ENCODE data around the gene RANBP10. TPM values are rescaled to one million over a fixed set of nuclear protein-coding genes. Genes with fewer than 3 reads are reported as not detected.
"Not testable (repeated sequence)": the region's sequence is repeated elsewhere in the genome, so short reads cannot be mapped to it uniquely, and the experiment has no call there.

The RANBP10 gene
- total RNA-seq, 1 donor from 2014 or later: 5.7 TPM

DNA sequence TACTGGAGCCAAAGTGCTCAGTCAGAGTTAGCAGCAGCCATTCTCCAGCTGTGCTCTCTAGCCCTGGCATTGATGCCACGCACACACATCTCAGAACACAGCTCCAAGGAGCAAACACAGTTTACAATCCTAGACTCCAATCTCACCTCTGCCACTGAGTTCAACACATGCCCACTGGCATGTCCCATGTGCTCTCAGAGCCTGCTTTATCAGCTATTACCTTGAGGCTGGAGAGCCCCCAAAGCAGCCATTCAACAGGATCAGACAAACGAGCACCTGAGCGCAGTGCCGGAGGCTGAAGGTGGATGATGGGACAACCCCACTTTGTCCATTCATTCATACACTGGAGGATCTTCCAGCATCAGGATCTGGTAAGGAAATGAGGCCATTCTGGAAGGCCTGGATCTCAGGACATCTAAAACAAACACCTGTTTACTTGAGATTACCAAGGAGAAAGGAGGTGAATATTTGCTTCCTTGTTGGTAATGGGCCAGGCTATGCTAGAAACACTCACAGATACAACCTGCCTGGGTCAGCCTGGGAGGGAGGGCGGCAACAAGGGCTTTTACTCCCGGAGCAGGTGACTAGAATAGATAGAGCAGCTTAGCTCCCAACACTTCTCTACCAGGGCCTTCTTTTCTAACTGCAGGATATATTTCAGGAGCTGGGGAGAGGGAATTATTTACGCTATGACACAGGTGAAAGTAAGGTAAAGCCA, 25.4 kb downstream of the RANBP10 start:
- no peak for DNase-seq (ENCODE audit: low read depth, low spot score)

DNA sequence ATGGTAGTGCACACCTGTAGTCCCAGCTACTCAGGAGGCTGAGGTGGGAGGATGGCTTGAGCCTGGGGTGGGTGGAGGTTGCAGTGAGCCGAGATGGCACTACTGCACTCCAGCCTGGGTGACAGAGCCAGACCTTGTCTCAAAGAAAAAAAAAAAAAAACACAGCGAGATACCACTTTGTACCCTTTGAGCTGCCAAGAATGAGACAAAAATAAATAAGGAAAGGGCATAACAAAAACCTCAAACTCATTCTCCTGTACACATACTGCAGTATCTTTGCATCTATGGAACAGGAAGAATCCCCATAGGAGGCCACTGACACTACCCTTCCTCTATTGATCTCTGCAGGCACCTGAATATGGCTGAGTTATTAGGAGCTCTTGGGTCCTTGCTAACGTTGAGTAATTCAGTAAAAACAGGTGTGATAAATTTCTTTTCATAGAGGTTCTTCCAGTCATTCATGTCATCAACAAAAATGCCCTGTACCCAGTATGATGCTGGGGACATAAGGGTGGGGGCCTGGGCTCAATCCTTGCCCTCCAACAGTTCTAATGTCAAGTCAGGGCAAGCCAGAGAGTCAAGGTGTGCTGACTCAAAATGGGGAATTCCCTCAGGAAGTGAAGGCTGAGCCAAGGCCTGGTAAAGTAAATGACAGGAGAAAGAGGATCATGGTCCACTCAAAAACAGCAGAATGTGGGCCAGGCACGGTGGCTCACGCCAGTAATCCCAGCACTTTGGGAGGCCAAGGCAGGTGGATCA, 26.9 kb downstream of the RANBP10 start:
- DNase-seq (ENCODE audit: low read depth, low spot score): no peak

DNA sequence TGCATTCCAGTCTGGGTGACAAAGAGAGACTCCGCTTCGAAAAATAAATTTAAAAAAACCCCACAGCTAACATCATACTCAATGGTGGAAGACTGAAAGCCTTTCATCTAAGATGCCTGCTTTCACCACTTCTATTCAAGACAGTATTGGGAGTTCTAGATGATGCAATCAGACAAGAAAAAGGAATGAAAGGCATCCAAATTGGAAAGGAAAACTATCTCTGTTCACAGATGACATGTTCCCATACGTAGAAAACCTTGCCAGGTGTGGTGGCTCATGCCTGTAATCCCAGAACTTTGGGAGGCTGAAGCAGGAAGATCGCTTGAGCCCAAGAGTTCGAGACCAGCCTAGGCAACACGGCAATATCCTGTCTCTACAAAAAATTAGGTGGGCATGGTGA, 31.1 kb downstream of the RANBP10 start:
- DNase-seq (ENCODE audit: low read depth, low spot score): no peak

DNA sequence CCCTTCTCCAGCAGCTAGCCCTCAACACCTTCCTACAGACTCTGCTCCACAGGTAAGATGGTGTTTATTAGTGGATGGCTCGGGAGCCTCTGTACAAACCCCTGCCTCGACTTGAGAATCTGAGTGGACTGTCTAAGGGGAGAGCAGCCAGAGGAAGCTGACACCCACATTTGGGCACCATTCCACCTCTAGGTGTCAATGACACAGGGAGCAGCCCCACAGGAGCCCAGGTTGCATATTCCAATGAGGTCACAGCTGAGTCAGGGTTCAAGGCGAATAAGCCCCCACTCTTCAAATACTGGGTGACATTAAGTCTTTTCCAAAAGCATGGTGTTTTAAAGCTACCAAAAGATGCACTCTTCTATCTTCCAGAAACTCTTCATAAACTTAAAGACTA, 31.9 kb downstream of the RANBP10 start:
- DNase-seq (ENCODE audit: low read depth, low spot score): no peak

DNA sequence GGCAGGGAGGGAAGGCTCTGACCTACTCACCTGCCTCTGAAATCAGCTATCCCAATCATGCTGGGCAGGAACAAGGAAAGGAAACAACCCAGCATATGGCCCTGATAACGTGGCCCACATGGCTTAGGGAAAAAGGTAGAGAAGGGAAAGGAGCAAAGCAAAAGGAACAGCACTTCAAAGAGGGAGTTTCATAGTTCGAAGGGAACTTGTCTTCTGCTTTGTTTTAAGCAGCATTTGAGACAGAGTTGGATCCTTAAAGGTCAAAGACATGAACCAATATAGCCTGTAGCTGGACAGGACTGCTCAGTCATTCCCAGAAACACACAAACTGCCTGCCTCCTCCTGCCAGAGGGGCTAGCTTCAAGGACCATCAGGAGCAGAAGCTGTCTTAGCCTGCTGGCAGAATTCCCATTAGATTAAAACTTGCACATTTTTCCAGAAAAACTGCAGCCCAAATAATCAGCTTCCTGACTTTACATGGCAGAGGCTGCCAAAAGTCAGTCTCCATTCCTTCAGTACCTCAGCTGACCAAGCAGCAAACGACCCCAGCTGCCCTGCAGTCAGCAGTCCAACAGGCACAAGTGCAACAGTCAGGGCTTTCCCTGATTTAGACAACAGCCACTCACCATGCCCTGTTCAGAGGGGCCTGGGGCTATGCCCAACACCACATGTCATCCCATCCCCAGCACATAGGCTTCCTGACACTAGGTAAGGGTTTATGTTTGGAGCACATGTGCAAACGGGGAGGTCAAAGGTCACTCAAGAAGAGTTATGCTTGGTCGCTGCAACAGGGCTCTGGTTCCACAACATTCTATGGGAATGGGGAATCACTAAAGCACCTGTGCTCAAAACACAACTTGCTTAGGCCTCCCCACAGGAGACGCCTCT, 32.5 kb downstream of the RANBP10 start:
- no peak for DNase-seq (ENCODE audit: low read depth, low spot score)

DNA sequence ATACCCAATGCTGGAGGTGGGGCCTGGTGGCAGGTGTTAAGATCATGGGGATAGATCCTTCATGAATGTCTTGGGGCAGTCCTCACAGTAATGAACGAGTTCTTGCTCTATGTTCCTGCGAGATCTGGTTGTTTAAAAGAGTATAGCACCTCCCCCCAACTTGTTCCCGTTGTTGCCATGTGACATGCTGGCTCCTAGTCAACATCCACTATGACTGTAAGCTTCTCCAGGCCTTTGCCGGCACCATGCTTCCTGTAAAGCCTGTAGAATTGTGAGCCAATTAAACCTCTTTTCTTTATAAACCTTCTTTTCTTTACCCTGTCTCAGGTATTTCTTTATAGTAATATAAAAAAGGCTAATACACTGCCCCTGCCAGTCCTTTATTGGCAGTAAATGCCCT, 33.3 kb downstream of the RANBP10 start:
- peak; percentile 65 for DNase-seq (ENCODE audit: low read depth, low spot score)

DNA sequence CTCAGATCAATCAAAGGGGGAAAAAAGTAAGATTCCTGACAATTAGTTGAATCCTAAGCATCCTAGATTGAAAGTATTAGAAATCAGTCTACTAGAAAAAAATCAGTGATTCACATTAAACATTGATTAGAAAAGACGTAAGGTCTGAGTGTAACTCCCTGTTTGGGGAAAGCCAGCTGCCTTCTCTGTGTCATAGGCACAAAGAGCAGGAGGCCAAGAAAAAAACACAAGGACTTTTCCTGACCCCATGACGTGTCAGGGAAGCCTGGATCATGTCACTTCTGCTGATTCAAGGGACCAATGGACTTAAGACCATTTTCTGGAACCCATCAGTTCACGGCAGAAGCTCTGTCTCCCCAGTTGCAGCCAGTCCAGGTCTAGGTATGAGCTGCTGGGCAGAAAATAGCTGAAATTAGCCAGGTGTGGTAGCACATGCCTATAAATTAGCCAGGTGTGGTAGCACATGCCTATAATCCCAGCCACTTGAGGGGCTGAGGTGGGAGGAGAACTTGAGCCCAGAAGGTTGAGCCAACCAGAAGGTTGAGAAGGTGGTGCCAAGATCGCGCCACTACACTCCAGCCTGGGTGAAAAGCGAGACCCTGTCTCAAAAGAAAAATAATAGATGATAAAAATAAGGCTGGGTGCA, 35.9 kb downstream of the RANBP10 start:
- DNase-seq (ENCODE audit: low read depth, low spot score): peak; percentile 41

DNA sequence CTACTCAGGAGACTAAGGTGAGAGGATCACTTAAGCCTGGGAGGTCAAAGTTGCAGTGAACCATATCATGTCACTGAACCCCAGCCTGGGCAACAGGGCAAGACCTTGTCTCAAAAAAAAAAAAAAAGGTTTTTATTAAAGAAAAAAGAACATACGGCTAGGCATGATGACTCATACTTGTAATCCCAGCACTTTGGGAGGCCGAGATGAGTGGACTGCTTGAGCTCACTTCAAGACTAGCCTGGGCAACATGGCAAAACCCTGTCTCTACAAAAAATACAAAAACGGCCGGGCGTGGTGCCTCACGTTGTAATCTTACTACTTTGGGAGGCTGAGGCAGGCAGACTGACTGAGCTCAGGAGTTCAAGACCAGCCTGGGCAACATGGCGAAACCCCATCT, 38.4 kb downstream of the RANBP10 start:
- DNase-seq (ENCODE audit: low read depth, low spot score): no peak

DNA sequence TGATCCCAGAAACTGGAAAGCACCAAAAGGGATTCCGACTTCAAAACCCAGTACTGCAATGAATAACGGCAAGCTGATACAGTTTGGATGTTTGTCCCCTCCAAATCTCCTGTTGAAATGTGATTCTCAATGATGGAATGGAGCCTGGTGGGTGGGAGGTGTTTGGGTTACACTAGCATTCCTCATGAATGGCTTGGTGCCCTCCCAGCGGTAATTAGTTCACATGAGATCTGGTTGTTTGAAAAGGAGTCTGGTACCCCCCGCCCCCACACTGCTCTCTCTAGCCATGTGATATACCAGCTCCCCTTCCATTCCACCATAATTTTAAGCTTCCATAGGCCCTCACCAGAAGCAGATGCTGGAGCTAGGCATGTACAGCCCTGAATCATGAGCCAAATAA, 40.1 kb downstream of the RANBP10 start:
- DNase-seq (ENCODE audit: low read depth, low spot score): no peak

DNA sequence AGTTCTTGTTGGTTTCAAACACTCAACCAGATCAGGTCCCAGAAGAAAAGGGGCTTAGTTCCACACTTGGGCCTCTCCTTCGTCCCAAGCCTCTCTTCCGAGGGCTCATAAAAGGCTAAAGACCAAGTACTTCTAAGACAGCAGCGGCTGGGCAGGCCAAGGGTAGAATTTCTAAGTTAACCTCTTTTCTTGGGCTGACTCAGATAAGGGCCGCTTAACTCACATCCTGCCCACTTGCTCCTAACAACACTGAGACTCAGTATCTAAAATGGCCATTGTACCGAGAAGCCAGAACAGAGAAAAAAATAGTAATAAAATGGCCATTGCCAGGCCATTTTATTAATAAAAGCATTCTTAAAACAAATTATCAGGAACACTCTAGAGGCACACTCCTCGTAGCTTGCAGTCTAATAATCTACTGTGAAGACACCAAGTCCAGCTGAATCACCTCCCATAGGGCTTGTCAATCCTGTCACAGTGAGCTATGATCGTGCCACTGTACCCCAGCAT, 42.1 kb downstream of the RANBP10 start:
- no peak for DNase-seq (ENCODE audit: low read depth, low spot score)

DNA sequence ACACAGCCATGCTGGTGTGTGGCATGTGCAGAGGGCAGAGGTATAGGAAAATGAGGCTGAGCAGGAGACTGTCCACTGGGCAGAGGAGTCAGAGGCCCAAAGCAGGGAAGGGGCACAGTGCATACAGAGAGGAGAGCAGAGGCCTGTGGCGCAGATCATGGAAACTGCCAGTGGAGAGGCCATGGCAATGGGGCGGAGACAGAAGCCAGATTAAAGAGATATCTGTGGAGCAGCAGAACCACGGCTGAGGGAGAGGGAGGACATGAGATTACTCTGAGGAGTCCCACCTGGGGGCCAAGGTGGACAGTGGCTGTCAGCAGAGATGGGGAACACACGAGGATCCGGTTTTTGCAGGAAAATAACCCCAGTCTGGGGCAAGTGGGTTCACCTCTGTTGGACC, 43.3 kb downstream of the RANBP10 start:
- no peak for DNase-seq (ENCODE audit: low read depth, low spot score)

DNA sequence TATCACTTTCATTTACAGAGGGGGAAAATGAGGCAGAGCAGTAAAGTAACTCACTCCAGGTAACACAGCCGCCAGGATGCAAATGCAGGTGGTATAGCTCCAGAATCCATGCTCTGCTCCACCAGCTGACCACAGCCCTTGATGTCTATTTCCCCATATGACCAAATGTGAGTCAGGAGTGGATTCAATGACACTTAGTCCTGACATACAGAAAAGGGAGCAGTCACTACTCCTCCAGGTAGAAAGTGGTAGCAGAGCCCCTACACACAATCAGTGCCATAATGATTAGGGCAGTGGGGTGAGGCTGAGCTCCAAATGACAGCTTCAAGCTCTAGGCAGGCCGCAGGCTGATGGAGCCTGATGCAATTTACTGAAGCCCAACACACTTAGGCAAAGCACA, 44.0 kb downstream of the RANBP10 start:
- DNase-seq (ENCODE audit: low read depth, low spot score): no peak

DNA sequence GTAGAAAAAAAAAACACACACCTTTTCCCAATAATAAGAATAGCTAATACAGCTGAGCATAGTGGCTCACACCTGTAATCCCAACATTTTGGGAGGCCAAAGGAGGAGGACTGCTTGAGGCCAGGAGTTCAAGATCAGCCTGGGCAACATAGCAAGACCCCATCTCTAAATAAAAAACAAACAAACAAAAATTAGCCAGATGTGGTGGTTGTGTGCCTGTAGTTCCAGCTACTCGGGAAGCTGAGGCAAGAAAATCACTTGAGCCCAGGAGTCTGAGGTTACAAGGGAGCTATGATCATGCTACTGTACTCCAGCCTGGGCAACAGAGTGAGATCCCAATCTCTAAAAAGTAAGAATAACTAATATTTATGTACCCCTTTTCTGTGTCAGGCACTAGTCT, 44.4 kb downstream of the RANBP10 start:
- DNase-seq (ENCODE audit: low read depth, low spot score): no peak

DNA sequence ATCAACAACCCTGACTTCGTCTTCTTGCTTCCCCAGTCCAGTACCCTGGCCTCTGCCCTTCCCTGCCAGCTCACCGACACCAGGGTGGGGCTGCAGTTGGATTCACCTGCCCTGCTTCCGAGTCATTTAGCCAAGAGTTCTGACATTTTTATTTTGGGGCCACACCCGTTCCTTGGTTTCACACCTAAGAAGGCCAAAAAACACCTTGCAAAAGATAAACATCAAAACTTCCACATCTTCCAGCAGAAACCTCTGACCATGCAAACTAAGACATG, 45.5 kb downstream of the RANBP10 start:
- no peak for DNase-seq (ENCODE audit: low read depth, low spot score)

DNA sequence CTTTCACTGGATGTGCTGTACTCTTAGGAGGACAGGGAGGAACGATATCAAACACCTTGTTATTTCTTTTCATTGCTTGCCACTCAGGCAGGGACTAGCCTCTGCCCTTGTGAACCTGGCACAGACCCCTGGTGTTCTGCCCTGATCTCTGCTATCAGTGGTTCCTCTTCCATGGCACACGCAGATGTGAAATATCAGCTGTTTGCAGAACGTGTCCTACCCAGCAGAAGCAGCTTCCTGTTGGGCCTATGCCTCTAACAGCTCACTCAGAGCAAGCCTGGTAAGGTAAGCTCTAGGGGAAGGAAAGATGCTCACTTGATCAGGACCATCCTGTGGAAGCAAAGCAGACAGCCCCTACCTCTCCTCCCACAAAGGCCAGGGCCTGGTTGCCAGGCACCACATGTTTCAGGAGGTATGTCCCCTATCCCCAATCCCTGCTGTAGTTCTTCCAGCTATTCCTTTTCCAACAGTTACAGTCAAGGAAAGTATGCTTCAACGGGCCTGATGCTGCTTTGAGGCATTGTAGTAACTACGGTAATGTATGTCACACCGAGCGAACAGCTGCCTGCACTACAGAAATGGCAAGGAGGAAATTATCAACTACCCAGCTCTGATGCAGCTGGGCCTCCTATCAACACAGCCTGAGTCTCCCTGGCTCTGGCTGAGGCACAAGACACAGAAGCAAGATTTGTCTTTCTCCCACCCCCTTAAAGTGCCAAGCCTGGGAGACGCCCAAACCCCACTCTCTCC, 46.0 kb downstream of the RANBP10 start:
- no peak for DNase-seq (ENCODE audit: low read depth, low spot score)

DNA sequence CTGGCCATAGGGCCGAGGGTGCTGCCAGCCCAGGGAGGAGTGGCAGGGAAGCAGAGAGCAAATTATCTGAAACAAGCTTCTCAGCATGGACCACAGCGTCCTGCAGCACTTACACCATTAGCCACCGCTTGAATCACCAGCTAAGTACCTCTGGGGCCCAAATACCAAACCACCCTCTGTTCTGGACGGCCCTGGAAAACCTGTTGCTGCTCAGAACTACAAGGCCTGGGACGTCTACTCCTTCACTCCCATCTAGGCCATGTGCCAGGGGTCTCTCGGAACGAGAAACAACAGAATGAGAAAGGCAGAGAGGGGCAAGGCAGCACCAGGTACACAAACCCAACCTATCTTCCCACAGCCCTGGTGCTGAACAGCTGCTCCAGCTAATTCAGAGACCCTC, 47.4 kb downstream of the RANBP10 start:
- DNase-seq (ENCODE audit: low read depth, low spot score): no peak

DNA sequence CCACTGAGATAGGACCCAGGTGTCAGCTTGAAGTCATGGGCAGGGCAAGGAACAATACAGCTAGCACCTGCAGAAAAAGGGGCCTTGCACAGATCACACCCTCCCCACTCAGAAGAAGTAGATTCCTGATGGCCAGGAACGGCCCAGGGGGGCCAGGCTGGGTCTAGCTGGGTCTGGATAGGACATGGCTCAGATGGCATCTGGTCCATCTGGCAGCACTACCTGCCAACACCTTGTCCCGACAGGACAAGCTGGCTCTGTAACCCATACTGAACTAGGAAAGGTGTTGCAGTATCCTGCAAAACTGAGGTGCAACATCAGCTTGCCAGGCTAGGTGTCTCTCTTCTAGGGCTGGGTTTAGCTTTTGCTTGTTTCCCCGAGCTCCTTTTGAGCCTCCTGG, 48.4 kb downstream of the RANBP10 start:
- DNase-seq (ENCODE audit: low read depth, low spot score): no peak

DNA sequence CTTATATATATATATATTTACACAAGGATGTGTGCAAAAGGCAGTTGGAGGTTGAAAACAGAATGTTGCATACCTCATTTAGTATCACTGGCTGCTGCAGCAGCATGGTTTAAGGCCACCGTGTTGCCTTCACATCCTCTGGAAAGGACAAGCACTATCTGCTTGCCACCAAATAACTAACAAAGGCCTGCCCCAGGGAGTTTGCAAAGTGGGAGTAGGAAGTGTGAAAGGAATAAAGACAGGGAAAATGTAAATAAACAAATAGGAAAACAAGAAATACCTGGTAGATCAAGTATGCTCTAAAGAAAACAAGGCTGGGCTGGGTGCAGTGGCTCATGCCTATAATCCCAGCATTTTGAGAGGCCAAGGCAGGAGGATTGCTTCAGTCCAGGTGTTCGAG, 53.7 kb downstream of the RANBP10 start:
- no peak for DNase-seq (ENCODE audit: low read depth, low spot score)

DNA sequence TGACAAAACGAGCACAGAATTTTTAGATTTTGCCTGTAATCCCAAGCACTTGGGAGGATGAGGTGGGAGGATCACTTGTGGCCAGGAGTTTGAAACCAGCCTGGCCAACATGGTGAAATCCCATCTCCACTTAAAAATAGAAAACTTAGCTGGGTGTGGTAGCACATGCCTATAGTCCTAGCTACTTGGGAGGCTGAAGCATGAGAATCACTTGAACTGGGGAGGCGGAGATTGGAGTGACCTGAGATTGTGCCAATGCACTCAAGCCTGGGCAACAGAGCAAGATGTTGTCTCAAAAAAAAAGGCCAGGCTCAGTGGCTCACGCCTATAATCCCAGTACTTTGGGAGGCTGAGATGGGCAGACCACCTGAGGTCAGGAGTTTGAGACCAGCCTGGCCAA, 55.0 kb downstream of the RANBP10 start:
- not testable (repeated sequence) for DNase-seq (ENCODE audit: low read depth, low spot score)

DNA sequence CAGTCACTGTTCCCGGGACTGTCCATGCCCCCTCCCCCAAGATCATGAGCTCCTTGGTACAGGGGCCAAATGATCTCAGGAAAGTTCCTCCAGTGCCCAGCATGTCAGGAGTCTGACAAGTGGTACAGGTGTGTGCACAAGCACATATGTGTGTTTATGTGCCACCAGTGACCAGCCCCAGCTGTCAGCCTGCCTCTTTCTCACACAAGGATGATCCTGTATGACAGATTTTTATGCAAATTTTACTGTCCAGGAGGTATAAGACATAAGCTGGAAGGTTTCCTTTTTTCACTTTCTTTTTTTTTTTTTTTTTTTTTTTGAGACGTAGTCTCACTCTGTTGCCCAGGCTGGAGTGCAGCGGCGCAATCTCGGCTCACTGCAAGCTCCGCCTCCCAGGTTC, 55.9 kb downstream of the RANBP10 start:
- no peak for DNase-seq (ENCODE audit: low read depth, low spot score)
